Measurements from ENCODE around the gene GABRQ. TPM values are rescaled to one million over a fixed set of nuclear protein-coding genes. Genes with fewer than 3 reads are reported as not detected.
"Not testable (repeated sequence)": the region's sequence is repeated elsewhere in the genome, so short reads cannot be mapped to it uniquely, and the experiment has no call there.

The GABRQ gene
- polyA plus RNA-seq, 1 donor: 0.85 TPM

GRCh38 chrX:152658302-152658701 lies 20.6 kb downstream of the GABRQ start:
- DNase-seq: no peak

GRCh38 chrX:152663086-152663485 lies 25.4 kb downstream of the GABRQ start:
- no peak for DNase-seq

GRCh38 chrX:152674135-152674534 lies 36.4 kb downstream of the GABRQ start:
- DNase-seq: no peak

GRCh38 chrX:152674652-152675051 lies 37.0 kb downstream of the GABRQ start:
- DNase-seq: not testable (repeated sequence)

GRCh38 chrX:152681012-152681411 lies 43.3 kb downstream of the GABRQ start:
- DNase-seq: not testable (repeated sequence)

GRCh38 chrX:152697952-152698931 lies 60.5 kb downstream of the GABRQ start, which contains the start of gene MAGEA3:
MAGEA3 (plus strand) TSS chrX:152698794; CDS start chrX:152700833, 2,039 bp downstream.
- DNase-seq: not testable (repeated sequence)

- DNase-seq: not testable (repeated sequence)
Observed at GRCh38 chrX:152700390-152700789, 62.7 kb downstream of the GABRQ start.

GRCh38 chrX:152706500-152706899 lies 68.8 kb downstream of the GABRQ start:
- DNase-seq: not testable (repeated sequence)

Other genes starting within 250 kb of the GABRQ start
- 1.1 TPM for gene GABRA3, start 186.6 kb upstream of the GABRQ start, polyA plus RNA-seq (ENCODE audit: insufficient read length)
- not detected for gene MAGEA3, start 60.9 kb downstream of the GABRQ start, polyA plus RNA-seq (ENCODE audit: insufficient read length)
- gene CSAG2, start 71.4 kb downstream of the GABRQ start, polyA plus RNA-seq (ENCODE audit: insufficient read length): not detected
- not detected for gene MAGEA2B, start 76.7 kb downstream of the GABRQ start, polyA plus RNA-seq (ENCODE audit: insufficient read length)
- not detected for gene CSAG1, start 95.8 kb downstream of the GABRQ start, polyA plus RNA-seq (ENCODE audit: insufficient read length)
- not detected for gene MAGEA12, start 95.9 kb downstream of the GABRQ start, polyA plus RNA-seq (ENCODE audit: insufficient read length)
- gene MAGEA2, start 115.9 kb downstream of the GABRQ start, polyA plus RNA-seq (ENCODE audit: insufficient read length): not detected
- gene CSAG3, start 121.3 kb downstream of the GABRQ start, polyA plus RNA-seq (ENCODE audit: insufficient read length): not detected
- not detected for gene MAGEA6, start 131.8 kb downstream of the GABRQ start, polyA plus RNA-seq (ENCODE audit: insufficient read length)
- 28.0 TPM for gene CETN2, start 192.9 kb downstream of the GABRQ start, polyA plus RNA-seq (ENCODE audit: insufficient read length)
- 13.1 TPM for gene NSDHL, start 193.2 kb downstream of the GABRQ start, polyA plus RNA-seq (ENCODE audit: insufficient read length)